Omental fat pad (tissue), 4 donors: Measurements from ENCODE around the gene SLC10A7. TPM values are rescaled to one million over a fixed set of nuclear protein-coding genes. Genes with fewer than 3 reads are reported as not detected.

Source experiments
- ATAC-seq: fragments of 150-250 bp; one replicate; pipeline ENCODE4 v1.9.1; 2016; ENCODE audit warnings: mild to moderate bottlenecking, moderate library complexity; ENCODE audit not compliant: low FRiP score
- DNase-seq: peaks from one replicate; pipeline ENCODE4 v3.0.0-alpha.2; 2019; ENCODE audit warnings: low spot score
- total RNA-seq, 4 donors: library from RNA; depleted of rRNA; stranded (reverse); fragments of >200 nt; gene quantifications; one replicate each; pipeline ENCODE4 v1.1.0, GENCODE V29; 2016
- TF ChIP-seq, protein P1 (sequence below), 3 donors: fragments of 450-650 bp; IDR thresholded peaks; one replicate each; pipeline ENCODE4 v1.5.1; 2016 to 2017; ENCODE audit warnings: antibody characterized with exemption in 3 of 3, mild to moderate bottlenecking in 3 of 3, moderate library complexity in 2 of 3

Gene SLC10A7
- total RNA-seq, 4 donors from 2014 or later: 5.9 to 17.2 (median 12.9) TPM

DNA sequence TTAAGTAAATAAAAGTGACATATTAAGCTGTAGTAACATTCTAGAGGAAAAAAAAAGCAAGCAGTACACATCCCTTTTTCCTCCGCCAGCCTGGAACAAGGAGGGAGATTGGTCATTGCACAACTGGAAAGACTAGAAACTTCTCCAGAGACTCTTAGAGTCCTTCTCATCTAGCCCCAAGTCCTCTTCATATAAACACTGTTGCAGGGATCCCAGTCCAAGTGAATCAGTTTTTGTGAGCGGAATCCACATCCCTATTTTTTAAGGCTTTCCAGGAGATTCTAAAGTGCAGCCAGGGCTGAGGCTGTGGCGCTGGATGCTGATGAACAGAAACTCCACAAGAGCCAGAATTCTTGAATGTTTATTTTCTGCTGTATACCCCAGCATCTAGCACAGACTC is 283.6 kb downstream of the SLC10A7 start:
- TF ChIP-seq, protein P1, sequence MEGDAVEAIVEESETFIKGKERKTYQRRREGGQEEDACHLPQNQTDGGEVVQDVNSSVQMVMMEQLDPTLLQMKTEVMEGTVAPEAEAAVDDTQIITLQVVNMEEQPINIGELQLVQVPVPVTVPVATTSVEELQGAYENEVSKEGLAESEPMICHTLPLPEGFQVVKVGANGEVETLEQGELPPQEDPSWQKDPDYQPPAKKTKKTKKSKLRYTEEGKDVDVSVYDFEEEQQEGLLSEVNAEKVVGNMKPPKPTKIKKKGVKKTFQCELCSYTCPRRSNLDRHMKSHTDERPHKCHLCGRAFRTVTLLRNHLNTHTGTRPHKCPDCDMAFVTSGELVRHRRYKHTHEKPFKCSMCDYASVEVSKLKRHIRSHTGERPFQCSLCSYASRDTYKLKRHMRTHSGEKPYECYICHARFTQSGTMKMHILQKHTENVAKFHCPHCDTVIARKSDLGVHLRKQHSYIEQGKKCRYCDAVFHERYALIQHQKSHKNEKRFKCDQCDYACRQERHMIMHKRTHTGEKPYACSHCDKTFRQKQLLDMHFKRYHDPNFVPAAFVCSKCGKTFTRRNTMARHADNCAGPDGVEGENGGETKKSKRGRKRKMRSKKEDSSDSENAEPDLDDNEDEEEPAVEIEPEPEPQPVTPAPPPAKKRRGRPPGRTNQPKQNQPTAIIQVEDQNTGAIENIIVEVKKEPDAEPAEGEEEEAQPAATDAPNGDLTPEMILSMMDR (IDR thresholded peaks at IDR 0.05): no peak
- ATAC-seq: no peak

GRCh38 chr4:146237092-146237491 is 284.6 kb downstream of the SLC10A7 start:
- ATAC-seq (no peak), DNase-seq (no peak)
- TF ChIP-seq, protein P1 (IDR thresholded peaks at IDR 0.05): no peak

More for the DNA sequence above, 283.6 kb downstream of the SLC10A7 start:
- DNase-seq: no peak

DNA sequence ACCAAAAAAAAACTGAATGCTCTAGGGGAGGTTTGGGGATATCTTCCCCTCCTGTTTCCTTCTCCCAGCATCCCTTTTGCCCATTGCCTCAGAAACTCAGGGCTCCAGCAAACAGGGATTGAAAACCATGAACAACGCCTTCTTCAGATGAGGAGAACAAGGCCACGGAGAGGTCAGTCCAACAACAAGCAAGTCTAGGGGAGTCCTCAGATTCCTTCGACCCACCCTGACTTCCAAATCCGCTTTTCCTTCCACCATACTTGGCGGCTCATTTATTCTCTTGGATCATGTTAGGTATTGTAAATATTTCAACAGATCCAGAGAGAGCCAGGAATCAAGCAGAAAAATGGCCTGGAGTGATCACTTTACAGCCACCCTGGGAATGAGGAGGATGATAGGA is 285.5 kb downstream of the SLC10A7 start:
- no peak for DNase-seq

GRCh38 chr4:146235654-146236177 is 286.0 kb downstream of the SLC10A7 start:
- TF ChIP-seq, protein P1 (IDR thresholded peaks at IDR 0.05): no peak
- DNase-seq: no peak
- ATAC-seq: no peak

More for the DNA sequence above, 285.5 kb downstream of the SLC10A7 start:
- no peak for ATAC-seq
- TF ChIP-seq, protein P1 (IDR thresholded peaks at IDR 0.05): no peak

DNA sequence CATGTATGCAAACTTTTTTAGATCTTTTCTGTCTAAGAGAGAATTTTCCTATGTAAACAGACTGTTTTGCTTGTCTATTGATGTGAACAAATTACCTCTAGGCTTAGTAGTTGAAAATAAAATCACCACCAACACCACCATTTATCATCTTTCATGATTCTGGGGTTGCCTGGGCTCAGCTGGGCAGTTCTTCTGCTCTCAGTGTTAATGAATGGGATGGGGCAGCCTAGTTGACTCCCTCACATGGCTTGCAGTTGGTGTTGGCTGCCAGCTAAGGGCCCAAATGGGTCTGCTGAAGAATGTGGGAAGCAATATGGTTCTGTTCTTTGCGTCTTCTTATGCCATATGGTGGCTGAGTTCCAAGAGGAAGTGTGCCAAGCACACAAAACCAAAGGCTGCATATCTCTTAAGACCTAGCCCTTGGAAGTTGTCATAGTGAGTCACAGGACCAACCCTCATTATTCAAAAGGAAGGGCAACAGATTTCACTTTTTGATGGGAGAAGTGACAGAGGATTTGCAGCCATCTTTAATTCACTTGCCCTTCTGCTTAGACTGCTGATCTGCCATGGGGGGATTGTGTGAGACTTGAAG is 289.5 kb downstream of the SLC10A7 start:
- TF ChIP-seq, protein P1 (IDR thresholded peaks at IDR 0.05): no peak
- DNase-seq (no peak), ATAC-seq (no peak)

DNA sequence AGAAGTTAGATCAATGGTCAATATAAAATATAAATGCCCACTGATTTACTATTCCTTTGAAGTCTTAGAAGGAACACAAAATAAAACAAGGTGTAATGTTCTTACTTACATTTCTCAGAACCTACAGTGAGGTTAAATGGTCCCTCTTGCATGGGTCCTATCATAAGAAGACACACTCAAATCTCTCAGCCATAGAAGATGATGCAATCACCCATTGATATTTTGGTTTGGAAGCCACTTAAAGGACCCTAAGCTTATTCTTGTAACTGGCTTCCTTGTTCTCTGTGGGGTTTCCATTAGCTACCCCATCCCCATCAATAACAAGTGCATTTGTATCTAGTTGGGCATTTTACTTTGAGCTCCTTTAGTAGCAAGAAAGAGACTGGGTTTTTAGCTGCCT is 292.3 kb downstream of the SLC10A7 start:
- DNase-seq (no peak), ATAC-seq (no peak)
- TF ChIP-seq, protein P1 (IDR thresholded peaks at IDR 0.05): no peak

DNA sequence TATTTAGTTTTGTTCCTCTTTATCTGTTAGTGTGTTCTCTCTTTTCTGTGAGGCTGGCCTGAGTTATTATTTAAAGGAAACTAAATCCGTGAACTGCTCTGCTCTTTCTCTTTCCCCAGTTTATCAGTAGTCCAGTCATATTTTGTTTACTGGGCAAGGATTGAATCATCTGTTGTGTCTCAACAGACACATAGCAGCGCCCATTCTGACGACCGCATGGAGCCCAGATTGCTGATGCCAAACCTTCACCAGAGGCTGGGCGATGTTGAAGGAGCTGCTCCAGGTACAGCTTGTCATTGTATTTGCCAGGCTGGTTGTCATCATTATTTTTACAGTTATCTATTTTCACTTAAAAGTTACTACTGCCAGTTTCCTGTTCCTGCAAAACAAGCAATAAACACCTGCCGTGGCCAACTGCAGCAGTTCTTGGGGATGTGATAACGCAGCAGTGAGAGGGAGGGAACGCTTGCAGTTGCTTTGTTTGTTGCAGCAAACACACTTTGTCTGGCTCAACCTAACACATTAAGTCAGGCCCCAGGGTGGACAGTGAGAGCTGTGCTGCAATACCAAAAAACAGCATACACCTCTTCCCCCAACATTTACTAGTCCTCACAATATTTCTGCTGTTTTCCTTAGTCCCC is 297.3 kb downstream of the SLC10A7 start:
- ATAC-seq: no peak
- TF ChIP-seq, protein P1 (IDR thresholded peaks at IDR 0.05): no peak
- DNase-seq: no peak
